H1 (cell line): ENCODE measurements around the gene LIX1L. TPM values are rescaled to one million over a fixed set of nuclear protein-coding genes. Genes with fewer than 3 reads are reported as not detected.

Experiments
- CTCF ChIA-PET: fragments of 300-600 bp; sonication (Branson Sonifier 250); formaldehyde crosslinking; loops from one replicate; lab custom pipeline; 2021; ENCODE audit not compliant: partially characterized antibody; lab: Charles Lee
- POLR2A ChIA-PET: fragments of 300-600 bp; sonication (Branson Sonifier 250); formaldehyde crosslinking; loops from one replicate; lab custom pipeline; 2021; ENCODE audit warnings: inconsistent platforms; ENCODE audit not compliant: partially characterized antibody; lab: Charles Lee
- DNase-seq, 2 experiments: peaks; one replicate each; pipeline versions ENCODE4 v3.0.0 to v3.0.0-alpha.2; 2010 to 2022; ENCODE audit warnings: low spot score in 2 of 2, low read depth in 1 of 2, mixed read lengths in 1 of 2
- FAIRE-seq: peaks from 2 replicates; lab custom pipeline; 2011; peaks lifted over from hg19 to GRCh38; lab: Jason Lieb, UNC
- H2AFZ ChIP-seq: 2 replicates; pipeline ENCODE4 v1.8.1; 2012; ENCODE audit warnings: low read length, inconsistent platforms
- H2AK5ac ChIP-seq: 2 replicates; pipeline ENCODE4 v1.6.1; 2013; ENCODE audit warnings: low read depth, low read length
- H2BK120ac ChIP-seq: replicated peaks from 2 replicates; pipeline ENCODE3; 2013; ENCODE audit warnings: low read depth, low read length, inconsistent platforms
- H2BK12ac ChIP-seq: 2 replicates; pipeline ENCODE4 v1.6.1; 2013; ENCODE audit warnings: low read depth, low read length
- H2BK15ac ChIP-seq: 2 replicates; pipeline ENCODE4 v1.6.1; 2013; ENCODE audit warnings: low read length
- H2BK20ac ChIP-seq: 2 replicates; pipeline ENCODE4 v1.6.1; 2013; ENCODE audit warnings: low read length
- H2BK5ac ChIP-seq: 2 replicates; pipeline ENCODE4 v1.6.1; 2013; ENCODE audit warnings: low read depth, low read length
- H3K14ac ChIP-seq: 2 replicates; pipeline ENCODE4 v1.6.1; 2013; ENCODE audit warnings: inconsistent platforms; ENCODE audit not compliant: insufficient read length
- H3K18ac ChIP-seq: 2 replicates; pipeline ENCODE4 v1.6.1; 2013; ENCODE audit warnings: low read length; ENCODE audit errors: extremely low read depth
- H3K23ac ChIP-seq: 2 replicates; pipeline ENCODE4 v1.6.1; 2013; ENCODE audit warnings: inconsistent platforms; ENCODE audit not compliant: insufficient read length
- H3K23me2 ChIP-seq: 2 replicates; pipeline ENCODE4 v1.6.1; 2013; ENCODE audit warnings: low read depth, low read length
- H3K27ac ChIP-seq: 2 replicates; pipeline ENCODE4 v1.6.1; 2011; ENCODE audit warnings: low read depth, low read length, inconsistent platforms
- H3K27me3 ChIP-seq, 4 experiments: replicated peaks in 1 of 4; 1 replicate in 1 of 4; 2 replicates in 3 of 4; pipeline versions ENCODE4 v1.6.1 to v1.8.1; 2011 to 2013; ENCODE audit warnings: low read length in 3 of 4, mild to moderate bottlenecking in 3 of 4, inconsistent platforms in 2 of 4, mixed read lengths in 2 of 4, moderate library complexity in 1 of 4; ENCODE audit not compliant: control insufficient read depth in 3 of 4, insufficient read depth in 3 of 4; ENCODE audit errors: extremely low read depth in 1 of 4
- H3K36me3 ChIP-seq, 4 experiments: 2 replicates each; pipeline versions ENCODE4 v1.6.1 to v1.8.1; 2011 to 2013; ENCODE audit warnings: mild to moderate bottlenecking in 4 of 4, low read length in 3 of 4, moderate library complexity in 2 of 4, control low read depth in 1 of 4, inconsistent platforms in 1 of 4; ENCODE audit not compliant: insufficient read depth in 4 of 4, control insufficient read depth in 2 of 4
- H3K4ac ChIP-seq: replicated peaks from 2 replicates; pipeline ENCODE3; 2013; ENCODE audit warnings: low read length, low read depth, mixed read lengths, inconsistent platforms; ENCODE audit not compliant: insufficient read length
- H3K4me1 ChIP-seq, 4 experiments: replicated peaks in 1 of 4; 1 replicate in 1 of 4; 2 replicates in 3 of 4; pipeline versions ENCODE4 v1.6.1 to v1.8.1; 2011 to 2013; ENCODE audit warnings: low read length in 3 of 4, inconsistent platforms in 2 of 4, mixed read lengths in 1 of 4; ENCODE audit not compliant: insufficient read depth in 4 of 4, control insufficient read depth in 3 of 4
- H3K4me2 ChIP-seq, 2 experiments: 2 replicates each; pipeline versions ENCODE4 v1.6.1 to v1.8.1; 2011 to 2013; ENCODE audit warnings: low read depth in 2 of 2, low read length in 2 of 2, control low read depth in 1 of 2, inconsistent platforms in 1 of 2, mild to moderate bottlenecking in 1 of 2; ENCODE audit not compliant: insufficient read depth in 1 of 2
- H3K4me3 ChIP-seq, 4 experiments: fragments of 200-600, 300-600 bp in 1 of 4; sonication (generic), shearing (Covaris generic), sonication (Bioruptor Twin) in 1 of 4; 2 replicates each; pipeline versions ENCODE4 v1.5.1 to v1.8.1; 2011 to 2016; ENCODE audit warnings: low read length in 4 of 4, low read depth in 3 of 4, control low read depth in 2 of 4, inconsistent platforms in 2 of 4, mild to moderate bottlenecking in 2 of 4, mixed read lengths in 1 of 4, moderate library complexity in 1 of 4; ENCODE audit not compliant: insufficient read depth in 2 of 4; ENCODE audit errors: extremely low read depth in 1 of 4
- H3K56ac ChIP-seq: replicated peaks from 2 replicates; pipeline ENCODE3; 2013; ENCODE audit warnings: low read depth, mild to moderate bottlenecking, mixed read lengths, low read length, inconsistent platforms; ENCODE audit not compliant: insufficient read length
- H3K79me1 ChIP-seq: 2 replicates; pipeline ENCODE4 v1.6.1; 2013; ENCODE audit warnings: low read depth, low read length, control low read depth
- H3K79me2 ChIP-seq, 2 experiments: 2 replicates each; pipeline versions ENCODE4 v1.6.1 to v1.8.1; 2012 to 2013; ENCODE audit warnings: low read length in 2 of 2, mild to moderate bottlenecking in 2 of 2, inconsistent platforms in 1 of 2; ENCODE audit not compliant: insufficient read depth in 2 of 2, control insufficient read depth in 1 of 2
- H3K9ac ChIP-seq, 4 experiments: replicated peaks in 1 of 4; 1 replicate in 1 of 4; 2 replicates in 3 of 4; pipeline versions ENCODE4 v1.6.1 to v1.8.1; 2011 to 2013; ENCODE audit warnings: low read depth in 3 of 4, low read length in 3 of 4, control low read depth in 2 of 4, mild to moderate bottlenecking in 2 of 4, moderate library complexity in 2 of 4, inconsistent platforms in 1 of 4; ENCODE audit errors: extremely low read depth in 1 of 4
- H3K9me3 ChIP-seq, 2 experiments: 2 replicates each; pipeline versions ENCODE4 v1.6.1 to v1.8.1; 2012 to 2013; ENCODE audit warnings: mild to moderate bottlenecking in 2 of 2, moderate library complexity in 2 of 2, control low read depth in 1 of 2, inconsistent platforms in 1 of 2, low read depth in 1 of 2, low read length in 1 of 2, mixed read lengths in 1 of 2; ENCODE audit not compliant: insufficient read depth in 2 of 2
- H4K20me1 ChIP-seq, 2 experiments: replicated peaks in 1 of 2; 2 replicates each; pipeline versions ENCODE3 to v1.8.1; 2011 to 2013; ENCODE audit warnings: inconsistent platforms in 2 of 2, low read length in 2 of 2, mild to moderate bottlenecking in 1 of 2; ENCODE audit not compliant: insufficient read depth in 2 of 2, control insufficient read depth in 1 of 2
- H4K5ac ChIP-seq: 2 replicates; pipeline ENCODE4 v1.6.1; 2013; ENCODE audit warnings: low read length, low read depth, mixed read lengths, inconsistent platforms; ENCODE audit not compliant: insufficient read length
- H4K8ac ChIP-seq: 2 replicates; pipeline ENCODE4 v1.8.0; 2013; ENCODE audit warnings: mild to moderate bottlenecking, moderate library complexity, low read length, inconsistent platforms; ENCODE audit not compliant: insufficient read depth; ENCODE audit errors: extremely low read depth
- H4K91ac ChIP-seq: replicated peaks from 2 replicates; pipeline ENCODE3; 2013; ENCODE audit warnings: low read length, mixed read lengths, inconsistent platforms; ENCODE audit not compliant: insufficient read length
- ATF2 ChIP-seq: IDR thresholded peaks from 2 replicates; pipeline ENCODE4 v1.6.1; 2012; ENCODE audit warnings: low read length, inconsistent platforms
- CBX8 ChIP-seq: fragments of 300-800, 300-1000 bp; sonication (generic); IDR thresholded peaks from 2 replicates; pipeline ENCODE4 v1.7.1; 2016; ENCODE audit warnings: low read depth, low read length, borderline replicate concordance
- CTBP2 ChIP-seq: IDR thresholded peaks from 2 replicates; pipeline ENCODE4 v1.7.0; 2011; ENCODE audit warnings: borderline replicate concordance, mild to moderate bottlenecking, moderate library complexity, mixed read lengths, low read length; ENCODE audit not compliant: insufficient read depth, insufficient read length
- JUN ChIP-seq: IDR thresholded peaks from 2 replicates; pipeline ENCODE4 v1.6.1; 2011; ENCODE audit warnings: low read depth, mild to moderate bottlenecking, improper control_type of control experiment, low read length
- KDM1A ChIP-seq: fragments of 200-600, 300-600 bp; sonication (generic); IDR thresholded peaks from 2 replicates; pipeline ENCODE4 v1.7.1; 2016; ENCODE audit warnings: mild to moderate bottlenecking, low read length, borderline replicate concordance
- MAX ChIP-seq: IDR thresholded peaks from 2 replicates; pipeline ENCODE4 v1.6.1; 2012; ENCODE audit warnings: inconsistent platforms
- NRF1 ChIP-seq: IDR thresholded peaks from 2 replicates; pipeline ENCODE4 v1.6.1; 2011; ENCODE audit warnings: mild to moderate bottlenecking, low read depth, low read length, improper control_type of control experiment
- PHF8 ChIP-seq: fragments of 200-600 bp; sonication (generic); conservative IDR thresholded peaks from 2 replicates; pipeline ENCODE4 v1.7.1; 2012; ENCODE audit warnings: low read depth, mild to moderate bottlenecking, inconsistent platforms, low read length, moderate library complexity
- SIN3A ChIP-seq, 2 experiments: IDR thresholded peaks in 1 of 2; conservative IDR thresholded peaks in 1 of 2; 2 replicates each; pipeline ENCODE4 v1.6.1; 2011 to 2012; ENCODE audit warnings: low read length in 2 of 2, improper control_type of control experiment in 1 of 2, low read depth in 1 of 2, mild to moderate bottlenecking in 1 of 2
- WGBS, 2 experiments: shearing (Covaris generic) in 1 of 2; methylation state at CpG; one replicate each; pipeline versions ENCODE4 v1.1.6 to v1.1.7; 2013 to 2015; ENCODE audit warnings: low lambda C conversion rate in 2 of 2, mixed read lengths in 2 of 2, inconsistent platforms in 1 of 2, low coverage in 1 of 2, missing lambda C conversion rate in 1 of 2; ENCODE audit not compliant: insufficient replicate concordance in 2 of 2, insufficient coverage in 1 of 2, insufficient read length in 1 of 2; ENCODE audit errors: extremely low coverage in 1 of 2, missing lambda C conversion rate in 1 of 2; 5-methylcytosine and 5-hydroxymethylcytosine counted together
- polyA plus RNA-seq, 7 experiments: library from polyadenylated mRNA; depleted of rRNA in 3 of 7; stranded (reverse) in 5 of 7; unstranded in 2 of 7; fragments of >200 nt in 5 of 7; fragments of 200-250 nt in 2 of 7; gene quantifications; 1 replicate in 5 of 7; 2 replicates in 1 of 7; 4 replicates in 1 of 7; pipeline versions ENCODE4 v1.2.1 to v1.2.3, GENCODE V29; 2011 to 2013; ENCODE audit warnings: missing spikeins in 2 of 7, mixed read lengths in 2 of 7
- total RNA-seq: library from RNA; stranded (reverse); fragmentation: NEBNext Ultra II Directional; extraction: Animal tissue kit (Norgen Biotek cat#: 25700); gene quantifications from 2 replicates; pipeline ENCODE4 v1.2.1, GENCODE V29; 2021

The LIX1L gene
- total and polyA plus RNA-seq, 2 of the 8 experiments (the other 6 are each of a cell fraction or from before 2014, with no cell fraction given) = 2.9 to 3.7 TPM

GRCh38 chr1:145893306-145894055 lies 64.3 kb downstream of the LIX1L start:
- Histone ChIP-seq H3K79me1 (no peaks in the 10 kb centered on the region), H3K4me1 (peaks cover 0 to 6% (median 4%) of the 10 kb centered on the region in 4 experiments; a peak in 3 of 7 replicates), H3K36me3 (no peaks in the 10 kb centered on the region), H3K18ac (no peak overlapping the region), H3K4me3 (no peak overlapping the region), H4K20me1 (no peaks in the 10 kb centered on the region), H3K4me2 (no peak overlapping the region), H2AK5ac (no peak overlapping the region), H3K4ac (no peak overlapping the region), H2BK120ac (no peak overlapping the region), H3K9ac (no peak overlapping the region), H2BK20ac (no peak overlapping the region), H3K79me2 (no peaks in the 10 kb centered on the region), H2BK5ac (no peak overlapping the region), H3K9me3 (no peaks in the 10 kb centered on the region), H3K23ac (no peak overlapping the region), H2AFZ (no peak overlapping the region), H3K27ac (no peak overlapping the region), H3K27me3 (no peaks in the 10 kb centered on the region), H3K56ac (no peak overlapping the region), H2BK12ac (no peak overlapping the region), H4K5ac (no peak overlapping the region), H3K23me2 (no peaks in the 10 kb centered on the region), H2BK15ac (no peak overlapping the region), H3K14ac (no peak overlapping the region), H4K8ac (no peak overlapping the region), H4K91ac (no peak overlapping the region)
- TF ChIP-seq JUN = no peak
- TF ChIP-seq NRF1 = no peak
- no peak for TF ChIP-seq CBX8
- no peak for TF ChIP-seq CTBP2
- no peak for TF ChIP-seq PHF8
- no peak for TF ChIP-seq ATF2
- TF ChIP-seq MAX = no peak
- TF ChIP-seq SIN3A (conservative IDR thresholded peaks at IDR 0.05 in 1 of 2, IDR thresholded peaks at IDR 0.05 in 1 of 2; ENCODE audit: low read depth in 1 of 2, low read length in 2 of 2) = no peak
- no peak for TF ChIP-seq KDM1A
- WGBS, 2 experiments = 84% methylated on average over 7 of the region's 7 CpGs; no CpG with 5 or more reads in 1 of the 2 experiments
- ChIA-PET CTCF (interaction anchor here (0.7 to 8.7 kb wide), 12 partner anchors 8 to 139 kb away, joined by 3 to 146 read pairs (median 26); partner anchors contain the start of genes ITGA10, NUDT17, PEX11B and PIAS3), POLR2A (interaction anchor here (0.6 to 1.4 kb wide), 4 partner anchors 9 to 158 kb away, joined by 3 read pairs; partner anchors contain the start of gene PEX11B)
- FAIRE-seq (no peak), DNase-seq (no peak)
